Fibroblast of peridontal ligament (primary cell): Measurements from ENCODE around the gene CISH.

ENCODE experiments used
- DNase-seq: peaks from one replicate; pipeline ENCODE4 v3.0.0-alpha.2; 2010; ENCODE audit errors: extremely low read depth

CISH gene

GRCh38 chr3:50612970-50613846, 1.6 kb upstream of the CISH start:
- DNase-seq, result no peak

- DNase-seq, result no peak
Measured at GRCh38 chr3:50612234-50612882, 784 bp upstream of the CISH start.

GRCh38 chr3:50610992-50611463, 546 bp downstream of the CISH start:
- no peak for DNase-seq

- no peak for DNase-seq
Measured at GRCh38 chr3:50610181-50610971, 1.2 kb downstream of the CISH start.

GRCh38 chr3:50609763-50610085, 1.9 kb downstream of the CISH start:
- no peak for DNase-seq

- no peak for DNase-seq
Measured at GRCh38 chr3:50609071-50609762, 2.4 kb downstream of the CISH start.

- DNase-seq, result no peak
Measured at GRCh38 chr3:50608278-50608677, 3.3 kb downstream of the CISH start.

- no peak for DNase-seq
Measured at GRCh38 chr3:50607271-50608091, 4.1 kb downstream of the CISH start.

GRCh38 chr3:50606596-50606995, 5.0 kb downstream of the CISH start:
- DNase-seq, result no peak

- DNase-seq, result no peak
Measured at GRCh38 chr3:50605901-50606326, 5.7 kb downstream of the CISH start.

- DNase-seq, result no peak
Measured at GRCh38 chr3:50604628-50605588, 6.7 kb downstream of the CISH start.

- DNase-seq, result no peak
Measured at GRCh38 chr3:50604110-50604621, 7.4 kb downstream of the CISH start.

- no peak for DNase-seq
Measured at GRCh38 chr3:50603261-50604109, 8.1 kb downstream of the CISH start.

- DNase-seq, result peak; percentile 30
Measured at GRCh38 chr3:50602595-50603191, 8.9 kb downstream of the CISH start.

- peak; percentile 97 for DNase-seq
Measured at GRCh38 chr3:50600841-50601591, 10.6 kb downstream of the CISH start.

- no peak for DNase-seq
Measured at GRCh38 chr3:50600141-50600753, 11.3 kb downstream of the CISH start.

- DNase-seq, result no peak
Measured at GRCh38 chr3:50599716-50600118, 11.9 kb downstream of the CISH start.
